HepG2 (cell line): Measurements from ENCODE around the gene CSTF3.

Experiments used
- CBFB ChIP-seq: sonication (generic); formaldehyde crosslinking; IDR thresholded peaks from 2 replicates; pipeline ENCODE4 v1.4.0; 2020; ENCODE audit warnings: missing genetic modification reagents
- EP300 ChIP-seq, 3 experiments: sonication (generic) in 1 of 3; formaldehyde crosslinking in 1 of 3; IDR thresholded peaks; 2 replicates each; pipeline versions ENCODE4 v1.5.1 to v1.6.1; 2011 to 2020; ENCODE audit warnings: low read depth in 2 of 3, low read length in 2 of 3, borderline replicate concordance in 1 of 3, improper control_type of control experiment in 1 of 3, mild to moderate bottlenecking in 1 of 3, missing genetic modification reagents in 1 of 3, moderate library complexity in 1 of 3
- FIP1L1 ChIP-seq: fragments of 200-400 bp; formaldehyde crosslinking; IDR thresholded peaks from 2 replicates; pipeline ENCODE4 v1.6.1; 2018; ENCODE audit warnings: low read depth, mild to moderate bottlenecking, low read length, moderate library complexity, borderline replicate concordance; ENCODE audit not compliant: insufficient read depth
- PCBP2 ChIP-seq: fragments of 200-400 bp; formaldehyde crosslinking; optimal IDR thresholded peaks from 2 replicates; pipeline ENCODE3; 2018; ENCODE audit warnings: low read length, low read depth; ENCODE audit not compliant: poor library complexity, severe bottlenecking
- PHF21A ChIP-seq: sonication (generic); formaldehyde crosslinking; IDR thresholded peaks from 2 replicates; pipeline ENCODE4 v1.5.0; 2020; ENCODE audit warnings: mild to moderate bottlenecking, missing genetic modification reagents
- RAD21 ChIP-seq: fragments of 450-650 bp; formaldehyde crosslinking; IDR thresholded peaks from 2 replicates; pipeline ENCODE4 v1.5.0; 2020; ENCODE audit warnings: mild to moderate bottlenecking
- RAD51 ChIP-seq: fragments of 450-650 bp; IDR thresholded peaks from 2 replicates; pipeline ENCODE4 v1.6.1; 2016; ENCODE audit warnings: borderline replicate concordance
- XRCC5 ChIP-seq: fragments of 200-400 bp; formaldehyde crosslinking; optimal IDR thresholded peaks from 2 replicates; pipeline ENCODE3; 2017; ENCODE audit warnings: mild to moderate bottlenecking, low read length
- ZFP41 ChIP-seq: sonication (generic); formaldehyde crosslinking; IDR thresholded peaks from 2 replicates; pipeline ENCODE4 v1.4.0; 2020; ENCODE audit warnings: mild to moderate bottlenecking, missing genetic modification reagents, borderline replicate concordance
- ZNF460 ChIP-seq: sonication (generic); formaldehyde crosslinking; IDR thresholded peaks from 2 replicates; pipeline ENCODE4 v1.5.1; 2020; ENCODE audit warnings: missing genetic modification reagents, mild to moderate bottlenecking, borderline replicate concordance
- TF ChIP-seq, protein P1 (sequence below): sonication (generic); formaldehyde crosslinking; IDR thresholded peaks from 2 replicates; pipeline ENCODE4 v1.5.0; 2020; ENCODE audit warnings: mild to moderate bottlenecking, missing genetic modification reagents, moderate library complexity

DNA sequence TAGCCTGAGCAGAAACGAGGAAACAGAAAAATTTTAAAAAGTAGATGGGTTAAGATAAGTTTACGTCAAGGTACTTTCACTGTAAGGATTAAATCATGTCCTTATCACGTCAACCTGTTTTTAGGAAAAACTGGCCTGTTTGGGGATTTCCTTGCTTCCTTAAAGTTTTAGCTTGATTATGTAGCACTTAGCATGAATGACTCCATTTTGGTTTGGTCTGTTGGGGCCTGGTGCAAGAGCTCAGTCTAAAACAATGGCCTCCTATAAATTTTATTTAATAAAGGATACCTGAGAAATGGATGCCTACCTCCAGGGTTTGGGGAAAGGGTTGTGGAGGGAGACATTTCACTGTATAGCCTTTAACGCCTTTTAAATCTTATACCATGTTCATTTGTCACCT, 33.2 kb upstream of the CSTF3 start:
- no peak for TF ChIP-seq ZFP41 (CRISPR knock-in tag)
- no peak for TF ChIP-seq XRCC5
- TF ChIP-seq CBFB (CRISPR knock-in tag) = no peak
- TF ChIP-seq FIP1L1 = no peak
- TF ChIP-seq, protein P1, sequence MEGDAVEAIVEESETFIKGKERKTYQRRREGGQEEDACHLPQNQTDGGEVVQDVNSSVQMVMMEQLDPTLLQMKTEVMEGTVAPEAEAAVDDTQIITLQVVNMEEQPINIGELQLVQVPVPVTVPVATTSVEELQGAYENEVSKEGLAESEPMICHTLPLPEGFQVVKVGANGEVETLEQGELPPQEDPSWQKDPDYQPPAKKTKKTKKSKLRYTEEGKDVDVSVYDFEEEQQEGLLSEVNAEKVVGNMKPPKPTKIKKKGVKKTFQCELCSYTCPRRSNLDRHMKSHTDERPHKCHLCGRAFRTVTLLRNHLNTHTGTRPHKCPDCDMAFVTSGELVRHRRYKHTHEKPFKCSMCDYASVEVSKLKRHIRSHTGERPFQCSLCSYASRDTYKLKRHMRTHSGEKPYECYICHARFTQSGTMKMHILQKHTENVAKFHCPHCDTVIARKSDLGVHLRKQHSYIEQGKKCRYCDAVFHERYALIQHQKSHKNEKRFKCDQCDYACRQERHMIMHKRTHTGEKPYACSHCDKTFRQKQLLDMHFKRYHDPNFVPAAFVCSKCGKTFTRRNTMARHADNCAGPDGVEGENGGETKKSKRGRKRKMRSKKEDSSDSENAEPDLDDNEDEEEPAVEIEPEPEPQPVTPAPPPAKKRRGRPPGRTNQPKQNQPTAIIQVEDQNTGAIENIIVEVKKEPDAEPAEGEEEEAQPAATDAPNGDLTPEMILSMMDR (CRISPR knock-in tag) = no peak
- TF ChIP-seq EP300 (IDR thresholded peaks at IDR 0.05; ENCODE audit: low read depth in 2 of 2, low read length in 2 of 2) = no peak
- TF ChIP-seq EP300 (CRISPR knock-in tag; IDR thresholded peaks at IDR 0.05; ENCODE audit: borderline replicate concordance) = no peak
- no peak for TF ChIP-seq ZNF460
- TF ChIP-seq PHF21A (CRISPR knock-in tag) = no peak
- TF ChIP-seq RAD51 = no peak
- TF ChIP-seq PCBP2 = no peak
- TF ChIP-seq RAD21 = no peak
